T-helper 17 cell (primary cell): ENCODE results near the gene TAS2R13. TPM values are rescaled to one million over a fixed set of nuclear protein-coding genes. Genes with fewer than 3 reads are reported as not detected.

Source experiments
- total RNA-seq, 4 donors: library from RNA in 2 of 4; stranded (reverse) in 2 of 4; gene quantifications; one replicate each; pipeline ENCODE4 v1.2.3 and lab custom pipeline; 2022 to 2026

The TAS2R13 gene
- total RNA-seq, 2 donors from 2014 or later: 1.2 to 1.4 TPM

Other genes starting within 250 kb of the TAS2R13 start
- not detected for gene STYK1, start 235.5 kb downstream of the TAS2R13 start, total RNA-seq
- gene YBX3, start 186.2 kb downstream of the TAS2R13 start, total RNA-seq: 10 to 100 TPM; 52.4 to 60.4 TPM
- gene TAS2R7, start 106.9 kb downstream of the TAS2R13 start, total RNA-seq: not detected
- gene TAS2R8, start 102.3 kb downstream of the TAS2R13 start, total RNA-seq: not detected
- gene TAS2R9, start 99.4 kb downstream of the TAS2R13 start, total RNA-seq: under 1 TPM in 1 of 2 donors, not detected in 1; 0.27 TPM
- gene TAS2R10, start 83.2 kb downstream of the TAS2R13 start, total RNA-seq: under 1 TPM in 1 of 2 donors, not detected in 1; 0.45 TPM
- gene PRR4, start 60.1 kb downstream of the TAS2R13 start, total RNA-seq: 1 to 10 TPM; 1.4 to 1.8 TPM
- gene PRH1, start 25.3 kb downstream of the TAS2R13 start, total RNA-seq: 10 to 100 TPM; 29.6 to 33.6 TPM
- gene PRH2, start 19.7 kb upstream of the TAS2R13 start, total RNA-seq: not detected
- gene TAS2R14, start 29.7 kb upstream of the TAS2R13 start, total RNA-seq: 1 to 10 TPM; 2.4 to 2.9 TPM
- gene TAS2R50, start 77.3 kb upstream of the TAS2R13 start, total RNA-seq: under 1 TPM; 0.47 to 0.91 TPM
- gene TAS2R20, start 88.7 kb upstream of the TAS2R13 start, total RNA-seq: 1 to 10 TPM; 1.1 to 1.7 TPM
- 1 to 10 TPM; 1.4 to 3.2 TPM for gene TAS2R19, start 113.1 kb upstream of the TAS2R13 start, total RNA-seq
- 1 to 10 TPM; 2.7 to 3.4 TPM for gene TAS2R31, start 121.8 kb upstream of the TAS2R13 start, total RNA-seq
- gene TAS2R46, start 152.7 kb upstream of the TAS2R13 start, total RNA-seq: 1 to 10 TPM; 1.2 to 2.2 TPM
- 1 to 10 TPM; 1.9 to 2.4 TPM for gene TAS2R43, start 182.8 kb upstream of the TAS2R13 start, total RNA-seq
- gene TAS2R30, start 225.1 kb upstream of the TAS2R13 start, total RNA-seq: 1 to 10 TPM; 4.9 to 6.6 TPM